Panc1 (cell line): ENCODE data around the gene SAA2. TPM values are rescaled to one million over a fixed set of nuclear protein-coding genes. Genes with fewer than 3 reads are reported as not detected.
"Not testable (repeated sequence)": the region's sequence is repeated elsewhere in the genome, so short reads cannot be mapped to it uniquely, and the experiment has no call there.

Experiments
- ATAC-seq: fragments of 200-7000 bp; cut with Tn5 transposase; 2 replicates; pipeline ENCODE4 v1.9.1; 2020; ENCODE audit warnings: mild to moderate bottlenecking, moderate library complexity
- BruUV-seq: library from RNA; stranded (reverse); fragments of 400-500 nt; replicated peaks from 2 replicates; lab custom pipeline; 2021; lab: Mats Ljungman, UMichigan
- CTCF ChIA-PET: fragments of 300-600 bp; sonication (Branson Sonifier 250); formaldehyde crosslinking; loops from one replicate; lab custom pipeline; 2022; ENCODE audit warnings: antibody characterized with exemption; lab: Charles Lee
- POLR2A ChIA-PET: fragments of 300-600 bp; sonication (Branson Sonifier 250); formaldehyde crosslinking; loops from one replicate; lab custom pipeline; 2022; ENCODE audit warnings: antibody characterized with exemption; lab: Charles Lee
- DNase-seq: peaks from one replicate; pipeline ENCODE4 v3.0.0-alpha.2; 2010; ENCODE audit warnings: low read depth, low spot score
- H3K27ac ChIP-seq: 2 replicates; pipeline ENCODE4 v1.5.1; 2011; ENCODE audit warnings: mild to moderate bottlenecking, low read length, inconsistent platforms
- H3K27me3 ChIP-seq: fragments of 200-500 bp; sonication (Bioruptor generic); 2 replicates; pipeline ENCODE4 v1.6.0; 2014; ENCODE audit warnings: low read length, inconsistent platforms; ENCODE audit not compliant: control insufficient read depth, insufficient read depth
- H3K36me3 ChIP-seq: fragments of 200-500 bp; sonication (Bioruptor generic); 2 replicates; pipeline ENCODE4 v1.5.1; 2014; ENCODE audit warnings: inconsistent platforms, mild to moderate bottlenecking, low read length, moderate library complexity; ENCODE audit not compliant: control insufficient read depth, insufficient read depth
- H3K4me1 ChIP-seq: 2 replicates; pipeline ENCODE4 v1.5.1; 2011; ENCODE audit warnings: inconsistent platforms, mild to moderate bottlenecking, low read length, moderate library complexity; ENCODE audit not compliant: control insufficient read depth, insufficient read depth
- H3K4me3 ChIP-seq, 2 experiments: 2 replicates each; pipeline ENCODE4 v1.5.1; 2011 to 2012; ENCODE audit warnings: low read depth in 2 of 2, low read length in 2 of 2, mild to moderate bottlenecking in 2 of 2, inconsistent platforms in 1 of 2, moderate library complexity in 1 of 2
- H3K9me3 ChIP-seq: fragments of 200-500 bp; sonication (Bioruptor generic); 2 replicates; pipeline ENCODE4 v1.5.1; 2014; ENCODE audit warnings: low read depth, mild to moderate bottlenecking, inconsistent platforms, low read length, moderate library complexity; ENCODE audit not compliant: control insufficient read depth, insufficient read depth
- POLR2AphosphoS5 ChIP-seq: IDR thresholded peaks from 2 replicates; pipeline ENCODE4 v1.6.1; 2012; ENCODE audit warnings: mild to moderate bottlenecking, low read depth, low read length, moderate library complexity
- SIN3A ChIP-seq: IDR thresholded peaks from 2 replicates; pipeline ENCODE4 v1.6.1; 2012; ENCODE audit warnings: low read depth, mild to moderate bottlenecking, low read length, moderate library complexity, borderline replicate concordance; ENCODE audit not compliant: insufficient read depth
- TCF7L2 ChIP-seq: IDR thresholded peaks from 2 replicates; pipeline ENCODE4 v1.6.1; 2011; ENCODE audit warnings: mild to moderate bottlenecking, low read depth, low read length, inconsistent platforms
- in situ Hi-C: cut with HindIII; loops from 2 replicates; pipeline ENCODE4 v1.10.0; 2016; ENCODE audit warnings: low sequenced_read_pairs, low pct_unique_long_range_greater_than_20kb
- intact Hi-C: fragments of 100-400 bp; cut with micrococcal nuclease; formaldehyde crosslinking; loops from one replicate; pipeline ENCODE4 v1.10.0; 2022; ENCODE audit not compliant: unreplicated experiment
- total RNA-seq: library from RNA; stranded (reverse); gene quantifications from one replicate; pipeline ENCODE4 v1.2.1, GENCODE V29; 2021; ENCODE audit not compliant: unreplicated experiment
- TF ChIP-seq, protein P1 (sequence below): fragments of 450-650 bp; IDR thresholded peaks from 2 replicates; pipeline ENCODE4 v1.5.1; 2017; ENCODE audit warnings: mild to moderate bottlenecking
- TF ChIP-seq, protein P2 (sequence below), 2 experiments: IDR thresholded peaks; 2 replicates each; pipeline ENCODE4 v1.6.1; 2011 to 2012; ENCODE audit warnings: low read depth in 2 of 2, control low read depth in 1 of 2, low read length in 1 of 2, mild to moderate bottlenecking in 1 of 2, moderate library complexity in 1 of 2; ENCODE audit not compliant: insufficient read depth in 1 of 2

The SAA2 gene
- total RNA-seq, 1 experiment from 2014 or later = 4.0 TPM

DNA sequence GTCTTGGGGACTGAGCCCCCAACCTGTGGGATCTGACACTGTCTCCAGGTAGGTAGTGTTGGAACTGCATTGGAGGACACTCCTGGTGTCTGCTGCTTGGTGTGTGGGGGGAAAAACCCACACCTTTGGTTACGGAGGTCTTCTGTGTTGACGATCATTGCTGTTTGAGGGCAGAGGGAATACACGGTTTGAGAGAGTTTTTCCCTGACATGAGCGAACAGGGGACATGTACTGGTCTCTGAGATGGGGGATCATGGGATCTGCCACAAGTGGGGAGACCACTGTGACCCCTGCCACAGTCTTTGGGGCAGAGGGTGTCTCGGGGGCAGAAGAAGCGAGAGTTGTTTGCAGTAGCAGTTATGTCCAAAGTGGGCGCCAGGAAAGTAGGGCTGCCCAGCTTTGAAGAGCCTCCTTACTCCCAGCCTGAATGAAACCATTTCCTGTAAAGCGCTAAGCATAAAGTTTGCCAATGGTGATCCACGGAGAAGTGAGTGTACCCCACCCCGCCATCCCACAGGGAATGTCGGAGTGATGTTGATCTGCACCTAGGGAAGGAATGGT, 5.4 kb upstream of the SAA2 start:
- no peaks in the 10 kb centered on the region for H3K27me3 ChIP-seq
- DNase-seq (no peak), ATAC-seq (no peak)
- H3K36me3 ChIP-seq = no peaks in the 10 kb centered on the region
- no TSS peak for BruUV-seq
- no peaks in the 10 kb centered on the region for H3K9me3 ChIP-seq
- in situ Hi-C loops (no loop called here), intact Hi-C loops (no loop called here)
- H3K27ac ChIP-seq = no peak overlapping the region
- TF ChIP-seq POLR2AphosphoS5 = no peak
- TF ChIP-seq TCF7L2 = no peak
- TF ChIP-seq, protein P1, sequence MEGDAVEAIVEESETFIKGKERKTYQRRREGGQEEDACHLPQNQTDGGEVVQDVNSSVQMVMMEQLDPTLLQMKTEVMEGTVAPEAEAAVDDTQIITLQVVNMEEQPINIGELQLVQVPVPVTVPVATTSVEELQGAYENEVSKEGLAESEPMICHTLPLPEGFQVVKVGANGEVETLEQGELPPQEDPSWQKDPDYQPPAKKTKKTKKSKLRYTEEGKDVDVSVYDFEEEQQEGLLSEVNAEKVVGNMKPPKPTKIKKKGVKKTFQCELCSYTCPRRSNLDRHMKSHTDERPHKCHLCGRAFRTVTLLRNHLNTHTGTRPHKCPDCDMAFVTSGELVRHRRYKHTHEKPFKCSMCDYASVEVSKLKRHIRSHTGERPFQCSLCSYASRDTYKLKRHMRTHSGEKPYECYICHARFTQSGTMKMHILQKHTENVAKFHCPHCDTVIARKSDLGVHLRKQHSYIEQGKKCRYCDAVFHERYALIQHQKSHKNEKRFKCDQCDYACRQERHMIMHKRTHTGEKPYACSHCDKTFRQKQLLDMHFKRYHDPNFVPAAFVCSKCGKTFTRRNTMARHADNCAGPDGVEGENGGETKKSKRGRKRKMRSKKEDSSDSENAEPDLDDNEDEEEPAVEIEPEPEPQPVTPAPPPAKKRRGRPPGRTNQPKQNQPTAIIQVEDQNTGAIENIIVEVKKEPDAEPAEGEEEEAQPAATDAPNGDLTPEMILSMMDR = no peak
- TF ChIP-seq SIN3A = no peak
- TF ChIP-seq, protein P2, sequence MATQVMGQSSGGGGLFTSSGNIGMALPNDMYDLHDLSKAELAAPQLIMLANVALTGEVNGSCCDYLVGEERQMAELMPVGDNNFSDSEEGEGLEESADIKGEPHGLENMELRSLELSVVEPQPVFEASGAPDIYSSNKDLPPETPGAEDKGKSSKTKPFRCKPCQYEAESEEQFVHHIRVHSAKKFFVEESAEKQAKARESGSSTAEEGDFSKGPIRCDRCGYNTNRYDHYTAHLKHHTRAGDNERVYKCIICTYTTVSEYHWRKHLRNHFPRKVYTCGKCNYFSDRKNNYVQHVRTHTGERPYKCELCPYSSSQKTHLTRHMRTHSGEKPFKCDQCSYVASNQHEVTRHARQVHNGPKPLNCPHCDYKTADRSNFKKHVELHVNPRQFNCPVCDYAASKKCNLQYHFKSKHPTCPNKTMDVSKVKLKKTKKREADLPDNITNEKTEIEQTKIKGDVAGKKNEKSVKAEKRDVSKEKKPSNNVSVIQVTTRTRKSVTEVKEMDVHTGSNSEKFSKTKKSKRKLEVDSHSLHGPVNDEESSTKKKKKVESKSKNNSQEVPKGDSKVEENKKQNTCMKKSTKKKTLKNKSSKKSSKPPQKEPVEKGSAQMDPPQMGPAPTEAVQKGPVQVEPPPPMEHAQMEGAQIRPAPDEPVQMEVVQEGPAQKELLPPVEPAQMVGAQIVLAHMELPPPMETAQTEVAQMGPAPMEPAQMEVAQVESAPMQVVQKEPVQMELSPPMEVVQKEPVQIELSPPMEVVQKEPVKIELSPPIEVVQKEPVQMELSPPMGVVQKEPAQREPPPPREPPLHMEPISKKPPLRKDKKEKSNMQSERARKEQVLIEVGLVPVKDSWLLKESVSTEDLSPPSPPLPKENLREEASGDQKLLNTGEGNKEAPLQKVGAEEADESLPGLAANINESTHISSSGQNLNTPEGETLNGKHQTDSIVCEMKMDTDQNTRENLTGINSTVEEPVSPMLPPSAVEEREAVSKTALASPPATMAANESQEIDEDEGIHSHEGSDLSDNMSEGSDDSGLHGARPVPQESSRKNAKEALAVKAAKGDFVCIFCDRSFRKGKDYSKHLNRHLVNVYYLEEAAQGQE (IDR thresholded peaks at IDR 0.05; ENCODE audit: insufficient read depth in 1 of 2, low read depth in 2 of 2, low read length in 1 of 2) = no peak
- ChIA-PET POLR2A (no interaction called here), CTCF (no interaction called here)
- H3K4me3 ChIP-seq = no peak overlapping the region
- H3K4me1 ChIP-seq = no peaks in the 10 kb centered on the region

- H3K4me3 ChIP-seq = no peak overlapping the region
- TF ChIP-seq TCF7L2 (no peak), SIN3A (no peak)
- TF ChIP-seq, protein P2 (IDR thresholded peaks at IDR 0.05; ENCODE audit: insufficient read depth in 1 of 2, low read depth in 2 of 2, low read length in 1 of 2) = no peak
- TF ChIP-seq, protein P1 = no peak
- DNase-seq (no peak), ATAC-seq (no peak)
- in situ Hi-C loops (no loop called here), intact Hi-C loops (no loop called here)
- ChIA-PET CTCF (no interaction called here), POLR2A (interaction anchor here (0.6 kb wide), 1 partner anchor 273 kb away, joined by 6 read pairs; no protein-coding TSS in a partner anchor)
- no TSS peak for BruUV-seq
- no peaks in the 10 kb centered on the region for H3K27me3 ChIP-seq
- no peaks in the 10 kb centered on the region for H3K36me3 ChIP-seq
- no peaks in the 10 kb centered on the region for H3K4me1 ChIP-seq
- no peaks in the 10 kb centered on the region for H3K9me3 ChIP-seq
- no peak overlapping the region for H3K27ac ChIP-seq
Measured at GRCh38 chr11:18253233-18253632, 4.8 kb upstream of the SAA2 start.

DNA sequence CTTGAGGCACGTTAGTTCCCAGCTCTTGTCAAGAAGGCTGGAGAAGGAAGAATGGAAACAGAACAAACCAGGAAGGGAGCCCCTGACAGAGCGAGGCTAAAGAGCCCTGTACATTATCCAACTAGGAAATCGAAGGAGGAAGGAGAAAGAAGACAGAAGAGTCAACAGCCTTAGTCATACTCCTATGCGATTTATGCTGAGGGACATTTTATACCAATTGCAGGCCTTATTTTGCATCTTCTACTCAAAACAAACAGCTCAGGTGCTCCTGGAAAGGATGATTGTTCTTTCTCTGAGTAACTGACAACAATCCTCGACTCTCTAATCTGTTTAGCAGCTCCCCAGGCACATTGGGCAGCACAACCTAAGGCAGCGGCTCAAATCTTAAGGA, 1.3 kb downstream of the SAA2 start:
- ATAC-seq, H3K27me3 ChIP-seq, H3K4me3 ChIP-seq, H3K9me3 ChIP-seq, H3K36me3 ChIP-seq, BruUV-seq, intact Hi-C loops, H3K27ac ChIP-seq, DNase-seq, in situ Hi-C loops, H3K4me1 ChIP-seq, POLR2A ChIA-PET, CTCF ChIA-PET: not testable (repeated sequence)
